ENCODE data around the gene PRKCE. TPM values are rescaled to one million over a fixed set of nuclear protein-coding genes. Genes with fewer than 3 reads are reported as not detected.

The PRKCE gene
- total RNA-seq, 1 donor from 2014 or later = 24.2 TPM

DNA sequence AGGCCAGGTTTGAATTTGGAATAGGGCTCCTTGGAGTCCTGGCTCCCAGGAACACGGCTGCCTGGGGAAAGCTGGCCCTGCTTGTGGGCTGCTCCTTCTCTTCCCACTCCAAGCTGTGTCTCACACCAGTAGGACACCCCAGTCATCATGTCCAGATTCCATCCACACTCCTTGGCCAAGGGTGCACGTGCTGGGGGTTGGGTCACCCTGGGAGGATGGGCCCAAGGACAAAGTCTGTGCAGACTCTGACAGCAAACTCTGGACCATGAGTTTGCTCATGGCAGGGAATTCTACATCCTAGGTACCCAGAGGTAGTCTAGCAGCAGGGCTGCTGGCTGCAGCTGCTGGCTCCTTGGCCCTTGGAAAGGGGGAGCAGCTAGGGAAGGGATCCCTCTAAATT lies 543.4 kb downstream of the PRKCE start:
- Mint-ChIP-seq H3K36me3 (ENCODE audit: low read depth, unreplicated experiment) (no peaks in the 10 kb centered on the region), H3K4me1 (ENCODE audit: unreplicated experiment) (peaks cover 31% of the 10 kb centered on the region), H3K27me3 (ENCODE audit: unreplicated experiment) (peaks cover 5% of the 10 kb centered on the region), H3K4me3 (ENCODE audit: unreplicated experiment) (no peak overlapping the region), H3K27ac (ENCODE audit: unreplicated experiment) (no peak overlapping the region), H3K9me3 (ENCODE audit: unreplicated experiment) (no peaks in the 10 kb centered on the region)
- DNase-seq (ENCODE audit: low spot score) = no peak
- TF ChIP-seq, protein P1, sequence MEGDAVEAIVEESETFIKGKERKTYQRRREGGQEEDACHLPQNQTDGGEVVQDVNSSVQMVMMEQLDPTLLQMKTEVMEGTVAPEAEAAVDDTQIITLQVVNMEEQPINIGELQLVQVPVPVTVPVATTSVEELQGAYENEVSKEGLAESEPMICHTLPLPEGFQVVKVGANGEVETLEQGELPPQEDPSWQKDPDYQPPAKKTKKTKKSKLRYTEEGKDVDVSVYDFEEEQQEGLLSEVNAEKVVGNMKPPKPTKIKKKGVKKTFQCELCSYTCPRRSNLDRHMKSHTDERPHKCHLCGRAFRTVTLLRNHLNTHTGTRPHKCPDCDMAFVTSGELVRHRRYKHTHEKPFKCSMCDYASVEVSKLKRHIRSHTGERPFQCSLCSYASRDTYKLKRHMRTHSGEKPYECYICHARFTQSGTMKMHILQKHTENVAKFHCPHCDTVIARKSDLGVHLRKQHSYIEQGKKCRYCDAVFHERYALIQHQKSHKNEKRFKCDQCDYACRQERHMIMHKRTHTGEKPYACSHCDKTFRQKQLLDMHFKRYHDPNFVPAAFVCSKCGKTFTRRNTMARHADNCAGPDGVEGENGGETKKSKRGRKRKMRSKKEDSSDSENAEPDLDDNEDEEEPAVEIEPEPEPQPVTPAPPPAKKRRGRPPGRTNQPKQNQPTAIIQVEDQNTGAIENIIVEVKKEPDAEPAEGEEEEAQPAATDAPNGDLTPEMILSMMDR (IDR thresholded peaks at IDR 0.05; ENCODE audit: unreplicated experiment) = no peak

DNA sequence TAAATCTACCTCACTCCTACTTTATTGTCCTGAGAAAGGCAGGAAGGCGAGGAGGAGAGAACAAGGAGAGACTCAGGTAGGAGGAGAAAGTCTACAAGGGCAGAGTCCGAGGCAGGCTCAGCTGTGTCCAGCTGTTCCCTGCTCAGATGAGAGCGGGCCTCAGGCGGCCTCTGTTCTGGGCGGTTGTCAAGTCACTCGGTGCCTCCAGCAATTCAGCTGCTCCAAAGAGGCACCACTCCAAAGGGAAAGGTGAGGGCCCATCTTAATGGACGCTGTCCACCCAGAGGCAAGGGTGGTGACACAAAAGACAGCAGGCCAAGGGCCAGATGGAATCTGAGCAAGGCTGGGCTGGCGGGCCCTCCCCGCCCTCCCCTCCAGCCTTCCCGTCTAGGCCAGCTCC lies 544.3 kb downstream of the PRKCE start:
- Mint-ChIP-seq H3K36me3 (ENCODE audit: low read depth, unreplicated experiment) (no peaks in the 10 kb centered on the region), H3K27me3 (ENCODE audit: unreplicated experiment) (peaks cover 5% of the 10 kb centered on the region), H3K27ac (ENCODE audit: unreplicated experiment) (no peak overlapping the region), H3K4me3 (ENCODE audit: unreplicated experiment) (no peak overlapping the region), H3K9me3 (ENCODE audit: unreplicated experiment) (no peaks in the 10 kb centered on the region), H3K4me1 (ENCODE audit: unreplicated experiment) (peaks cover 39% of the 10 kb centered on the region)
- no peak for DNase-seq (ENCODE audit: low spot score)
- TF ChIP-seq, protein P1 (IDR thresholded peaks at IDR 0.05; ENCODE audit: unreplicated experiment) = no peak

DNA sequence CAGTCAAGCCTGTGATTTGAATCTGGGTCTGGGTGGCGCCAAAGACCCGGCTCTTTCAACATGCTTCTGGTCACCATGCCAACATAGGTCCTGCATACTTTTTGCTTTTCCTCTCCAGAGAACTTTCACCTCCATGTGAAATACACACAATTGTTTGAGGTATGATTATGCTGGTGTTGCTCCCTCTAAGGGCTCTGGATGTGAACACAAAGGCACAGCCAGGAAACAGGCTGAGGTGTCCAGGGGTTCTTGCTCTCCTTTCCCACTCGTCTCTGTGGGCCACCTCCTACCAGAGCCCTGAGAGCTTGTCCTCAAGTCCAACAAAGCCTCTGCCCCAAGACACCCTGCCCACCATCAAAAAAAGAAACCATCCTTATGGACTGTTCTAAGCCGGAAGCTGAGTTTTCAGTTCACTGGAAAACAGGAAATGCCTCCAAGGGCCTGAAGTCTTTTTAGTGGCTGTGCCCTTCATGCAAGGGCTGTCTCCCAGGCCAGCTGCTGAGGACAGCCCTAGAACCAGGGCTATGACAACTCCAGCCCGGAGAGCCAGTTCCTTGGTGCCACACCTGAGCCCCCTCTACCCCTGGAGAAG lies 545.5 kb downstream of the PRKCE start:
- Mint-ChIP-seq H3K4me1 (ENCODE audit: unreplicated experiment) (peaks cover 39% of the 10 kb centered on the region), H3K9me3 (ENCODE audit: unreplicated experiment) (peaks cover 4% of the 10 kb centered on the region), H3K27ac (ENCODE audit: unreplicated experiment) (peak overlapping the region; percentile 48), H3K27me3 (ENCODE audit: unreplicated experiment) (peaks cover 8% of the 10 kb centered on the region), H3K4me3 (ENCODE audit: unreplicated experiment) (no peak overlapping the region), H3K36me3 (ENCODE audit: low read depth, unreplicated experiment) (no peaks in the 10 kb centered on the region)
- DNase-seq (ENCODE audit: low spot score) = no peak
- TF ChIP-seq, protein P1 (IDR thresholded peaks at IDR 0.05; ENCODE audit: unreplicated experiment) = no peak

DNA sequence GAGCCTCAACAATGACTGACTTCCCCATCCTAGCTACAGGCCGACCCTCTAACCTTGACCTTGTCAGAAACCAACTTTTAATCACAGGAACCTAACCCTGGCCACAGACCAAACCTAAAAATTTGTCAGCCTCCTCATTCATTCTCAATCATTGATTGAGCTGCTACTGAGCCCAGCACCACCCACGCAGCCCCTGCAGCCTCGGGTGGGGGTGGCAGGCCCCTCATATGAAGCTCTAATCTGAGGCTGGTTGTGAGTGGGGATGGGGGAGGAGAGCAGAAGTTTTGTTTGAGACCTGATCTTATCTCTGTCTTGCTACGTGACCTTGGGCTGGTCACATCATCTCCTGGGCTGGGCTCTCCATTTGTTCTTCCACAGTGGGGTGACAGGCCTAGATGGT lies 546.2 kb downstream of the PRKCE start:
- Mint-ChIP-seq H3K27ac (ENCODE audit: unreplicated experiment) (peak overlapping the region; percentile 48), H3K4me3 (ENCODE audit: unreplicated experiment) (no peak overlapping the region), H3K27me3 (ENCODE audit: unreplicated experiment) (peaks cover 8% of the 10 kb centered on the region), H3K36me3 (ENCODE audit: low read depth, unreplicated experiment) (no peaks in the 10 kb centered on the region), H3K9me3 (ENCODE audit: unreplicated experiment) (peaks cover 4% of the 10 kb centered on the region), H3K4me1 (ENCODE audit: unreplicated experiment) (peaks cover 39% of the 10 kb centered on the region)
- TF ChIP-seq, protein P1 (IDR thresholded peaks at IDR 0.05; ENCODE audit: unreplicated experiment) = no peak
- no peak for DNase-seq (ENCODE audit: low spot score)

DNA sequence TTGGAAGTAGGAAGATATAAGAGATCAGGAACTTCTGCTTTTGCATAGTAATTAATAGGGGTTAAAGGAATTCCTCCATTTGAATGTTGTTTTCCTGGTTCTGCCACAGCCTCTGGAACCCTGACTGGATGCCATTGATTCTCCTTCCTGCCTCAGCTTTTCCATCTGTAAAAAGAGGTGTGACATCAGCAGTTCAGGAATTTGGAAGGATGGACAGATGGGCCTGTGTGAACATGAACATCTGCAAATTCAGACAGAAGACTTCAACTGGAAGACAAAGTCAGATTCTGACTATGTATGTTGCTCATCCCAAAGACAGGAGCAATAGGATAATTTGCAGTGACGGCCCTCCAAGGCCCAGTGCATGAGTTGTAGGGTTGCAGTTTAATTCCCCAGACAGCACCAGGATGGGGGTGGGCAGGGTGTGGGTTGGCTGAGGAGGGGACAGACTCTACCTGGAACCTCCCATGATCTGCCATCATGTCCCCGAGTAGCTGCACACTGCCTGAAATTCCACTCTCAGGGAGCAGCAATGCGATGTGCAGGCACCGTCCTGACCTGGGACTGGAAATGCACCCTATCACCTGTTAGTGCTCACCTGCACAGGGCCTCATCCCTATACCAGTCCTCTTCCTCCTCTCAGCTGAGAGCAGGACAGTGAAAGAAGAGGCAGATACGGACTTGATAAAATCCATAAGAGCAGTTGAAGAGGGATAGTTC lies 546.8 kb downstream of the PRKCE start:
- H3K36me3 Mint-ChIP-seq (ENCODE audit: low read depth, unreplicated experiment) = no peaks in the 10 kb centered on the region
- TF ChIP-seq, protein P1 (IDR thresholded peaks at IDR 0.05; ENCODE audit: unreplicated experiment) = no peak
- no peak overlapping the region for H3K4me3 Mint-ChIP-seq (ENCODE audit: unreplicated experiment)
- no peak for DNase-seq (ENCODE audit: low spot score)
- peaks cover 7% of the 10 kb centered on the region for H3K27me3 Mint-ChIP-seq (ENCODE audit: unreplicated experiment)
- H3K27ac Mint-ChIP-seq (ENCODE audit: unreplicated experiment) = no peak overlapping the region
- peaks cover 4% of the 10 kb centered on the region for H3K9me3 Mint-ChIP-seq (ENCODE audit: unreplicated experiment)
- H3K4me1 Mint-ChIP-seq (ENCODE audit: unreplicated experiment) = peaks cover 37% of the 10 kb centered on the region

Data from endothelial cell (in vitro differentiated cells).